Transverse colon (tissue), 4 donors: ENCODE results near the gene PPP6R3. TPM values are rescaled to one million over a fixed set of nuclear protein-coding genes. Genes with fewer than 3 reads are reported as not detected.
"Not testable (repeated sequence)": the region's sequence is repeated elsewhere in the genome, so short reads cannot be mapped to it uniquely, and the experiment has no call there.

Source experiments
- DNase-seq: peaks from one replicate; pipeline ENCODE4 v3.0.0-alpha.2; 2019
- H3K27ac ChIP-seq, 4 donors: fragments of 200-600 bp; sonication (generic); 2 replicates each; pipeline ENCODE4 v1.5.1; 2016 to 2018; ENCODE audit warnings: inconsistent platforms in 4 of 4
- H3K27me3 ChIP-seq: fragments of 200-600 bp; sonication (generic); 2 replicates; pipeline ENCODE4 v1.5.1; 2017; ENCODE audit warnings: inconsistent platforms
- H3K36me3 ChIP-seq, 4 donors: fragments of 200-600 bp; sonication (generic); 2 replicates each; pipeline ENCODE4 v1.5.1; 2017 to 2019; ENCODE audit warnings: inconsistent platforms in 4 of 4
- H3K4me1 ChIP-seq, 4 donors: fragments of 200-600 bp; sonication (generic); 2 replicates each; pipeline ENCODE4 v1.5.1; 2017 to 2020; ENCODE audit warnings: inconsistent platforms in 4 of 4
- H3K4me3 ChIP-seq, 4 donors: fragments of 200-600 bp; sonication (generic); 1 replicate in 1 of 4; 2 replicates in 3 of 4; pipeline versions ENCODE4 v1.5.1 to v1.6.1; 2017 to 2019; ENCODE audit warnings: inconsistent platforms in 4 of 4
- H3K9me3 ChIP-seq, 2 donors: fragments of 200-600 bp; sonication (generic); 2 replicates each; pipeline ENCODE4 v1.5.1; 2017 to 2019; ENCODE audit warnings: inconsistent platforms in 2 of 2
- EP300 ChIP-seq: sonication (generic); formaldehyde crosslinking; IDR thresholded peaks from one replicate; pipeline ENCODE4 v1.6.1; 2017; ENCODE audit warnings: antibody characterized with exemption, low read depth
- POLR2A ChIP-seq: fragments of 450-650 bp; IDR thresholded peaks from one replicate; pipeline ENCODE4 v1.6.1; 2016; ENCODE audit warnings: antibody characterized with exemption, mild to moderate bottlenecking, moderate library complexity
- POLR2AphosphoS5 ChIP-seq, 3 donors: sonication (generic); formaldehyde crosslinking; IDR thresholded peaks; one replicate each; pipeline ENCODE4 v1.6.1; 2016; ENCODE audit warnings: antibody characterized with exemption in 3 of 3
- WGBS, 2 donors: methylation state at CpG; one replicate each; pipeline ENCODE4 v1.1.5; 2018; ENCODE audit warnings: low coverage in 1 of 2; 5-methylcytosine and 5-hydroxymethylcytosine counted together
- in situ Hi-C, 4 donors: fragments of 200-750 bp; cut with MboI; loops; one replicate each; pipeline versions ENCODE4 v1.15.0 to v1.15.1; 2017; ENCODE audit warnings: low sequenced_read_pairs in 3 of 4, low pct_ligation_motif_present in 1 of 4, low pct_unique_long_range_greater_than_20kb in 1 of 4
- intact Hi-C: fragments of 100-400 bp; cut with DNase I; formaldehyde crosslinking; loops from one replicate; pipeline ENCODE4 v1.15.1; 2023; ENCODE audit warnings: low total_unique reads
- total RNA-seq, 4 donors: library from RNA; depleted of rRNA; stranded (reverse); fragments of >200 nt; gene quantifications; one replicate each; pipeline ENCODE4 v1.1.0, GENCODE V29; 2016
- TF ChIP-seq, protein P1 (sequence below), 5 experiments: fragments of 200-600 bp in 3 of 5; fragments of 450-650 bp in 2 of 5; sonication (generic) in 3 of 5; IDR thresholded peaks; 1 replicate in 2 of 5; 2 replicates in 3 of 5; pipeline ENCODE4 v1.5.1; 2016 to 2017; ENCODE audit warnings: antibody characterized with exemption in 5 of 5, inconsistent platforms in 3 of 5, mild to moderate bottlenecking in 2 of 5, moderate library complexity in 1 of 5

PPP6R3 gene
- total RNA-seq, 4 donors from 2014 or later: 89.8 to 158 (median 117) TPM

DNA sequence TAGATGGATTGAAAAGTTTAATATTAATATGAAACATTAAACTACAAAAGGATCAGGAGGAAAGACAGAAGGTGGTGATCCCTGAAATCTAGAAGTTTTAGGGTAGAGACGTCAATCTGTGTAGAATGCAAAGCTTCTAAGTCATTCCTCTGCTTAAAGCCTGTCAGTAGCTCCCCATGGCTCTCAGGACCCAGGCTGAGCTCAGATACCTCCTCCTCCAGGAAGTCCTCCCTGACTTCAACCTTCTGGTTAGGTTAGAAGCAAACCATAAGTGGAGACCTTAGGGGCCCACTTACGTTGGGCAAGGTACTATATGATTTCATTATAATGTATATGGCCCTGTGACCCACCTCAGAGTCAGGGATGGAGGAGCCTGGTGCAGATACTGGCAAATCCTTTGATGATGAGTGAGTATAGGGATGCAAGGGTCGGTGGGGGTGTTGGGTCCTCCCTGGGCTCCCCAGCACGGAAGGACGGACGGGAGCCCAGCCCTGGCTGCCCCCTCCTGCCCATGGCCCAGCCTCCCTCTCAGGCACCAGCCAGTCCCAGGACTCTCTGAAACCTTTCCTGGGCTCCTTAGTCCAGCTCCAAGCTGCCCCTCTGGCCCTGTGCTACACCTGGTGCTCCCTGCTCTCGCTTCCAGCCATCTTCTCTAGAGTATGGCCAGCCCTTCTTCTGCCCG, 3.2 kb upstream of the PPP6R3 start:
- Histone ChIP-seq H3K27me3 (no peaks in the 10 kb centered on the region), H3K36me3 (no peaks in the 10 kb centered on the region), H3K4me1 (peaks cover 4 to 39% (median 17%) of the 10 kb centered on the region in 4 donors), H3K27ac (peak overlapping the region; percentile 23 to 58 (median 45)), H3K9me3 (no peaks in the 10 kb centered on the region), H3K4me3 (no peak overlapping the region)
- DNase-seq: no peak
- 67 to 72% methylated on average over 3 to 8 of the region's 8 CpGs for WGBS, 2 donors
- intact Hi-C loops: no loop called here
- in situ Hi-C loops: no loop called here
- no peak for TF ChIP-seq POLR2A
- no peak for TF ChIP-seq EP300
- no peak for TF ChIP-seq POLR2AphosphoS5 (IDR thresholded peaks at IDR 0.05)
- TF ChIP-seq, protein P1, sequence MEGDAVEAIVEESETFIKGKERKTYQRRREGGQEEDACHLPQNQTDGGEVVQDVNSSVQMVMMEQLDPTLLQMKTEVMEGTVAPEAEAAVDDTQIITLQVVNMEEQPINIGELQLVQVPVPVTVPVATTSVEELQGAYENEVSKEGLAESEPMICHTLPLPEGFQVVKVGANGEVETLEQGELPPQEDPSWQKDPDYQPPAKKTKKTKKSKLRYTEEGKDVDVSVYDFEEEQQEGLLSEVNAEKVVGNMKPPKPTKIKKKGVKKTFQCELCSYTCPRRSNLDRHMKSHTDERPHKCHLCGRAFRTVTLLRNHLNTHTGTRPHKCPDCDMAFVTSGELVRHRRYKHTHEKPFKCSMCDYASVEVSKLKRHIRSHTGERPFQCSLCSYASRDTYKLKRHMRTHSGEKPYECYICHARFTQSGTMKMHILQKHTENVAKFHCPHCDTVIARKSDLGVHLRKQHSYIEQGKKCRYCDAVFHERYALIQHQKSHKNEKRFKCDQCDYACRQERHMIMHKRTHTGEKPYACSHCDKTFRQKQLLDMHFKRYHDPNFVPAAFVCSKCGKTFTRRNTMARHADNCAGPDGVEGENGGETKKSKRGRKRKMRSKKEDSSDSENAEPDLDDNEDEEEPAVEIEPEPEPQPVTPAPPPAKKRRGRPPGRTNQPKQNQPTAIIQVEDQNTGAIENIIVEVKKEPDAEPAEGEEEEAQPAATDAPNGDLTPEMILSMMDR (IDR thresholded peaks at IDR 0.05): no peak

- DNase-seq: peak; percentile 55
- no peaks in the 10 kb centered on the region for H3K36me3 ChIP-seq
- intact Hi-C loops (no loop called here), in situ Hi-C loops (no loop called here)
- TF ChIP-seq, protein P1 (IDR thresholded peaks at IDR 0.05): no peak
- TF ChIP-seq EP300 (no peak), POLR2A (no peak), POLR2AphosphoS5 (IDR thresholded peaks at IDR 0.05) (no peak)
- no peak overlapping the region for H3K4me3 ChIP-seq
- WGBS, 2 donors: 40 to 51% methylated on average over 5 to 7 of the region's 7 CpGs
- no peaks in the 10 kb centered on the region for H3K27me3 ChIP-seq
- H3K4me1 ChIP-seq: peaks cover 9 to 45% (median 22%) of the 10 kb centered on the region in 4 donors
- no peaks in the 10 kb centered on the region for H3K9me3 ChIP-seq
- H3K27ac ChIP-seq: peak overlapping the region; percentile 23 to 58 (median 45)
Observed at GRCh38 chr11:68457898-68458249, 2.7 kb upstream of the PPP6R3 start.

- H3K27me3 ChIP-seq, DNase-seq, H3K4me3 ChIP-seq, in situ Hi-C loops, H3K9me3 ChIP-seq, H3K36me3 ChIP-seq, intact Hi-C loops: not testable (repeated sequence)
- Histone ChIP-seq H3K4me1 (peaks cover 14 to 49% (median 25%) of the 10 kb centered on the region in 4 donors), H3K27ac (peak overlapping the region in 3 of 4 donors; percentile 23 to 58 (median 42))
- WGBS, 2 donors: 73 to 100% methylated on average over 1 to 6 of the region's 6 CpGs
Observed at GRCh38 chr11:68458340-68458739, 2.2 kb upstream of the PPP6R3 start.

DNA sequence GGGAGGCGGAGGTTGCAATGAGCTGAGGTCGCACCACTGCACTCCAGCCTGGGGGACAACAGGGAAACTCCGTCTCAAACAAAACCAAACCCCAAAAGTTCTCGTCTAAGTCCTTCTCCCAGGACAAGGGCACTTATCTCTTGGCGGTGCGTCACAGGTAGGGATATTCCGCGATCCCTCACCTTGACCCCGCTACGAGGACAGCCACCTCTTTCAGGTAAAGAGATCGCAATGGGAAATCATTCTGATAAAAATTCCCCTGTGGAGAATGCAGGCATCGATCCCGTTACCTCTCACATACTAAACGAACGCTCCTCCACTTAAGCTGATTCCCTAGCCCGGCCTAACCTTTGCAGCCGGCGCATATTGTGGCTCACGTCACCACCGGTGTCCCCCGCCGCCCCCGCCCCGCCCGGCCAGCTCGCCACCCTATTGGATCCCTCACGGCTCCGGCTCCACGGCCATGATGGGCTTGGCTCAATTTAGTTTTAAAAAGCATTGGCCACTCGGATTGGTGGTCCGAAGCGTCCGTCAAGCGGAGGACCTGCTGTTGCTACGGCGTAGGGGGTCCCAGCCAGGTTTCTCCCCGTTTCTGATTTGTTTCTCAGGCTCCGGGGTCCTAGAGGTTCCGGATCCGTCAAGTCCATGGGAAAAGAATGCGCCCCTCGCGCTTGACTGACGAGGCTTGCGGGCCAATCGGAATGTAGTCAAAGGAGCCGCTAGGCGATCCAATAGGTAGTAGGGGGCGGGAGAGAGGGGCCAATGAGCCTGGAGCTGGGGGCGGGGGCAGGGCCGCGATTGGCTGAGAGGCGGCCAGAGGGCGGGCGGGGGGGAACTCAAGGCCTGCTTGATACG, 439 bp upstream of the PPP6R3 start:
- TF ChIP-seq, protein P1 (IDR thresholded peaks at IDR 0.05): peak in 2 of 5 experiments; percentile 56 to 63
- peak in 2 of 3 donors; percentile 21 to 59 for TF ChIP-seq POLR2AphosphoS5 (IDR thresholded peaks at IDR 0.05)
- no peak for TF ChIP-seq POLR2A
- no peak for TF ChIP-seq EP300
- Histone ChIP-seq H3K36me3 (no peaks in the 10 kb centered on the region), H3K27ac (peak overlapping the region; percentile 94 to 100 (median 98)), H3K4me3 (peak overlapping the region; percentile 63 to 98 (median 77)), H3K27me3 (no peaks in the 10 kb centered on the region), H3K9me3 (no peaks in the 10 kb centered on the region), H3K4me1 (peaks cover 26 to 67% (median 40%) of the 10 kb centered on the region in 4 donors)
- WGBS, 2 donors: 4% methylated on average over 46 of the region's 56 CpGs; no CpG with 5 or more reads in 1 of the 2 donors
- DNase-seq: peak; percentile 96
- in situ Hi-C loops (no loop called here), intact Hi-C loops (no loop called here)
